K562 (cell line): ENCODE results near the gene GCNA. TPM values are rescaled to one million over a fixed set of nuclear protein-coding genes. Genes with fewer than 3 reads are reported as not detected.

ENCODE experiments used
- ARHGAP35 ChIP-seq: fragments of 450-650 bp; IDR thresholded peaks from 2 replicates; pipeline ENCODE4 v1.6.1; 2018; ENCODE audit not compliant: partially characterized antibody
- ARID2 ChIP-seq: fragments of 450-650 bp; IDR thresholded peaks from 2 replicates; pipeline ENCODE4 v1.6.1; 2017; ENCODE audit warnings: antibody characterized with exemption, mild to moderate bottlenecking
- CC2D1A ChIP-seq: fragments of 450-650 bp; IDR thresholded peaks from 2 replicates; pipeline ENCODE4 v1.6.1; 2017; ENCODE audit warnings: mild to moderate bottlenecking
- CEBPG ChIP-seq, 3 experiments: fragments of 200-800 bp in 1 of 3; sonication (Bioruptor generic) in 1 of 3; sonication (generic) in 1 of 3; formaldehyde crosslinking in 1 of 3; IDR thresholded peaks in 2 of 3; conservative IDR thresholded peaks in 1 of 3; 2 replicates each; pipeline versions ENCODE4 v1.6.1 to v1.8.0; 2016 to 2022; ENCODE audit warnings: missing compliant biosample characterization in 2 of 3, missing genetic modification characterization in 2 of 3, mild to moderate bottlenecking in 1 of 3, missing genetic modification reagents in 1 of 3
- CHAMP1 ChIP-seq: fragments of 450-650 bp; IDR thresholded peaks from 2 replicates; pipeline ENCODE4 v1.6.1; 2016; ENCODE audit warnings: mild to moderate bottlenecking
- CREBBP ChIP-seq: IDR thresholded peaks from one replicate; pipeline ENCODE4 v1.6.1; 2012; ENCODE audit warnings: low read depth, mild to moderate bottlenecking, control low read depth, inconsistent platforms, low read length
- FOXM1 ChIP-seq, 2 experiments: fragments of 450-650 bp in 1 of 2; sonication (generic) in 1 of 2; formaldehyde crosslinking in 1 of 2; IDR thresholded peaks; 2 replicates each; pipeline versions ENCODE4 v1.6.1 to v1.9.0; 2017 to 2022; ENCODE audit warnings: low read depth in 2 of 2, mild to moderate bottlenecking in 2 of 2, missing genetic modification reagents in 1 of 2, moderate library complexity in 1 of 2
- SAFB ChIP-seq: fragments of 200-400 bp; formaldehyde crosslinking; IDR thresholded peaks from 2 replicates; pipeline ENCODE4 v1.6.1; 2017; ENCODE audit warnings: low read depth, low read length, borderline replicate concordance
- ZNF318 ChIP-seq, 2 experiments: fragments of 450-650 bp; IDR thresholded peaks; 2 replicates each; pipeline ENCODE4 v1.6.1; 2016; ENCODE audit warnings: mild to moderate bottlenecking in 2 of 2, borderline replicate concordance in 1 of 2, low read depth in 1 of 2, moderate library complexity in 1 of 2
- ZNF518B ChIP-seq: fragments of 250-450 bp; sonication (Bioruptor Pico); IDR thresholded peaks from 2 replicates; pipeline ENCODE4 v1.5.0; 2021; ENCODE audit warnings: mild to moderate bottlenecking, moderate library complexity
- ZSCAN32 ChIP-seq: fragments of 450-650 bp; formaldehyde crosslinking; IDR thresholded peaks from 2 replicates; pipeline ENCODE4 v1.4.0; 2020; ENCODE audit warnings: mild to moderate bottlenecking, moderate library complexity
- polyA plus RNA-seq, 8 experiments: library from polyadenylated mRNA; depleted of rRNA in 4 of 8; stranded (reverse) in 5 of 8; unstranded in 3 of 8; fragments of >200 nt; fragmentation: Nextera tagmentation in 2 of 8; fragmentation: Illumina TruSeq in 1 of 8; extraction: Ambion mirVana in 2 of 8; extraction: Trizol in 1 of 8; gene quantifications; 2 replicates each; pipeline versions ENCODE4 v1.2.1 to v1.2.3, GENCODE V29; 2011 to 2014; ENCODE audit warnings: inconsistent platforms in 1 of 8, missing spikeins in 1 of 8
- total RNA-seq, 7 experiments: library from RNA; depleted of rRNA in 6 of 7; stranded (reverse); fragments of >200 nt in 6 of 7; fragmentation: Illumina TruSeq in 2 of 7; extraction: Trizol in 2 of 7; gene quantifications; 2 replicates each; pipeline versions ENCODE4 v1.2.1 to v1.2.3, GENCODE V29; 2011 to 2021; ENCODE audit warnings: low replicate concordance in 1 of 7

Gene GCNA
- total and polyA plus RNA-seq, 9 of the 15 experiments (the other 6 are each of a cell fraction or from before 2014, with no cell fraction given) = 0.27 to 1.5 (median 0.86) TPM

DNA sequence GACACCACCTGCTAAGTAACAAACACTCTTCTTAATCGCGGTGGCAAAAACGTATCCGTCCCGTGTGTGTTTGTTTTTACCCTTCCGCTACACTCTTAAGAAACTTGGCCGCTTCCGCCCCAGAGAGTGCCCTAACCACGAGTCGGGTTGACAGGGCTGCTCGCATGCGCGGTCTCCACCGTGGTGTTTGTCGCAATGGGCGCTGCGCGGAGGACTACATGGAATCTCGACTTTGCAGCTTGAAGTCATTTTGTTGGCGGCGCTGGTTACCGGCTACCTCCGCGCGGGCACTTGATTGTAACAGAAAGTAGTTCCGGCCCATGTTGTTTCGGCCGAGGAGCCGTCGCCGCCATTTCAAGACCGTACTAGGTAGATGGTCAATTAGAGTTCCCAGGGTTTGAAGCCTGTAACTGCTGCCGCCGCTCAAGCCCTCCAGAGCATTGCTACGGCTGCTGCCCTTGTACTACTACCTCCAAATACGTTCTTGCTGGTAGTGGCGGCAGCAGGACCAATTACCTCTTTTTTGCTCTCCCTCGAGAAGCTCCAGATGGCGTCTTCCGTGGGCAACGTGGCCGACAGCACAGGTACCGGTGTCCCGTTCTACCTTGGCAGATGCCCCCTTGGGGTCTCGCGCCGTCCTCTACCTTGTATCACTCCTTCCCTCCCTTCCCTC, 45.3 kb upstream of the GCNA start, which contains the start of gene OGT (continued):
- TF ChIP-seq SAFB = no peak
- no peak for TF ChIP-seq CREBBP
- 0 out of 2 replicates have a peak, but pooled peaks have one; percentile 24 for TF ChIP-seq CC2D1A
- TF ChIP-seq ZSCAN32 (CRISPR knock-in tag) = no peak
- peak; percentile 62; the same call in 1 of the 2 replicates for TF ChIP-seq CEBPG (CRISPR knock-in tag; IDR thresholded peaks at IDR 0.05)
- peak; percentile 57 to 85; a peak in 3 of 4 replicates for TF ChIP-seq CEBPG (tag; conservative IDR thresholded peaks at IDR 0.05 in 1 of 2, IDR thresholded peaks at IDR 0.05 in 1 of 2)
- no peak for TF ChIP-seq CHAMP1
- no peak for TF ChIP-seq ARID2
- no peak for TF ChIP-seq ARHGAP35
- TF ChIP-seq FOXM1 (IDR thresholded peaks at IDR 0.05; ENCODE audit: low read depth) = peak; percentile 56; the same call in 1 of the 2 replicates
- TF ChIP-seq FOXM1 (CRISPR knock-in tag; IDR thresholded peaks at IDR 0.05; ENCODE audit: low read depth) = no peak
- 0 out of 4 replicates have a peak, but pooled peaks of 1 of the 2 experiments have one; percentile 25 for TF ChIP-seq ZNF318 (IDR thresholded peaks at IDR 0.05; ENCODE audit: borderline replicate concordance in 1 of 2, low read depth in 1 of 2)
- TF ChIP-seq ZNF518B = no peak
